ENCODE measurements around the gene ALPG.

DNA sequence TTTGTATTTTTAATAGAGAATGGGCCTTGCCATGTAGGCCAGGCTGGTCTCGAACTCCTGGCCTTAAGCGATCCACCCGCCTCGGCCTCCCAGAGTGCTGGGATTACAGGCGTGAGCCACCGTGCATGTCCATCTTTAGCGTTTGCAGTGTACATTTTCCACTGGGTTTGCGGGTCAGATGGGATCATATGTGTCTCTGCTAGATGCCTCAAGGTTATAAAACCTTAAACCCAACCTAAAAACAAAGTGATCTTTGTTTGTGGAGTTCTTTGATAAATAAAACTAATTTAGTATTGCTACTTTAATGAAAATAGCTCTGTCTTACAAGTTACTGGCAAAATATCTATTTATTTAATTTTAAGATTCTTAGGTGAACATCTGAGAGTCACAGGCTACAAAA, 13.1 kb upstream of the ALPG start:
- TF ChIP-seq, protein P1, sequence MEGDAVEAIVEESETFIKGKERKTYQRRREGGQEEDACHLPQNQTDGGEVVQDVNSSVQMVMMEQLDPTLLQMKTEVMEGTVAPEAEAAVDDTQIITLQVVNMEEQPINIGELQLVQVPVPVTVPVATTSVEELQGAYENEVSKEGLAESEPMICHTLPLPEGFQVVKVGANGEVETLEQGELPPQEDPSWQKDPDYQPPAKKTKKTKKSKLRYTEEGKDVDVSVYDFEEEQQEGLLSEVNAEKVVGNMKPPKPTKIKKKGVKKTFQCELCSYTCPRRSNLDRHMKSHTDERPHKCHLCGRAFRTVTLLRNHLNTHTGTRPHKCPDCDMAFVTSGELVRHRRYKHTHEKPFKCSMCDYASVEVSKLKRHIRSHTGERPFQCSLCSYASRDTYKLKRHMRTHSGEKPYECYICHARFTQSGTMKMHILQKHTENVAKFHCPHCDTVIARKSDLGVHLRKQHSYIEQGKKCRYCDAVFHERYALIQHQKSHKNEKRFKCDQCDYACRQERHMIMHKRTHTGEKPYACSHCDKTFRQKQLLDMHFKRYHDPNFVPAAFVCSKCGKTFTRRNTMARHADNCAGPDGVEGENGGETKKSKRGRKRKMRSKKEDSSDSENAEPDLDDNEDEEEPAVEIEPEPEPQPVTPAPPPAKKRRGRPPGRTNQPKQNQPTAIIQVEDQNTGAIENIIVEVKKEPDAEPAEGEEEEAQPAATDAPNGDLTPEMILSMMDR (IDR thresholded peaks at IDR 0.05): no peak
- TF ChIP-seq POLR2A (IDR thresholded peaks at IDR 0.05): no peak
